HG03457 (cell line): ENCODE measurements around the gene THOC7.
A peak's percentile ranks its signal among the peaks of the same experiment; 100 is the strongest.

Source experiments
- ATAC-seq: cut with Tn5 transposase; IDR thresholded peaks from one replicate; pipeline ENCODE4 v1.9.1; 2021; ENCODE audit warnings: moderate number of reproducible peaks; ENCODE audit not compliant: unreplicated experiment

Gene THOC7

DNA sequence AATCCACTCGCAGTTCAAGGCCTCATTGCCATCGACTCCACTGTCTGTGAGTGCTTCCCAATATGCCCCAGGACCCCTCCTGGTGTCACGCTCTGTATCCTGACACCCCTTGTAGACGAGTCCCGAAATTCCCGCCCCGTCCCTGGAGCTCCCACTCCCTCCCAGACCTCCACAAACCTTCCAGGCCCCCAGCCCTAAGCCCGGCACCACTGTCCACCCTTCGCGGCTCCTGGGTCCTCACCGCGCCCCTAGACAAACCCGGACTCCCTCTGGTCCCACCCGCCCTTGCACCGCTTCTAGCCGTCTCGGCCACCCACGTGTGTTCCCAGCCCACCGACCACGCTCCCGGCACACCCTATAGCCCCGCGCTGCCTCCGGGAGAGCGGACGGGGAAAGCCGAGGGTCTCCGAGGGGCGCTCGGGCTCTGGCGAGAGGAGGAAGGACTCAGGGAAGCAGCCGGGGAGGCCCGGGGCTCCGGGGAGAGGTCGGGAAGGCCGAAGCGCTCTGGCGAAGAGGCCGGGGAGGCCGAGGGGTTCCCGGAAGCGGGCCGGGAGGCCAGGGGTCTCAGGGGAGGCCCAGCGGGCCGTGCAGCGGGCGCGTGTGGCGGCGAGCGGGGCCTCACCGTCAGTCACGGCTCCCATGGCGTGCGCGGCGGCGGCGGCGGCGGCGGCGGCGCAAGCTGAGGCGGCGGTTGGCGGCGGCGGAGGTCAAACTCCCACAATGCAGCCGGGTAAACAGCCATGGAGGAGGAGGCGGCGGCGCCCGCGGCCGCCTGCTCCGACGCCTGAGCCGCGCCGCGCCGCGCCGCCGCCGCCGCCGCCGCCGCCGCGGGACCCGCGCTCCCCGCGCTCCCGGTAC lies at the start of gene THOC7, which contains the start of gene ATXN7:
Gene THOC7, minus strand, starts transcription at position 656 of the 858 bp plus-strand sequence. Its CDS starts 15 bp downstream, at position 641.
Gene ATXN7, plus strand, starts transcription at position 718 of the 858 bp plus-strand sequence. CDS start 48,732 bp downstream, outside the sequence.
- ATAC-seq: peak; percentile 53

DNA sequence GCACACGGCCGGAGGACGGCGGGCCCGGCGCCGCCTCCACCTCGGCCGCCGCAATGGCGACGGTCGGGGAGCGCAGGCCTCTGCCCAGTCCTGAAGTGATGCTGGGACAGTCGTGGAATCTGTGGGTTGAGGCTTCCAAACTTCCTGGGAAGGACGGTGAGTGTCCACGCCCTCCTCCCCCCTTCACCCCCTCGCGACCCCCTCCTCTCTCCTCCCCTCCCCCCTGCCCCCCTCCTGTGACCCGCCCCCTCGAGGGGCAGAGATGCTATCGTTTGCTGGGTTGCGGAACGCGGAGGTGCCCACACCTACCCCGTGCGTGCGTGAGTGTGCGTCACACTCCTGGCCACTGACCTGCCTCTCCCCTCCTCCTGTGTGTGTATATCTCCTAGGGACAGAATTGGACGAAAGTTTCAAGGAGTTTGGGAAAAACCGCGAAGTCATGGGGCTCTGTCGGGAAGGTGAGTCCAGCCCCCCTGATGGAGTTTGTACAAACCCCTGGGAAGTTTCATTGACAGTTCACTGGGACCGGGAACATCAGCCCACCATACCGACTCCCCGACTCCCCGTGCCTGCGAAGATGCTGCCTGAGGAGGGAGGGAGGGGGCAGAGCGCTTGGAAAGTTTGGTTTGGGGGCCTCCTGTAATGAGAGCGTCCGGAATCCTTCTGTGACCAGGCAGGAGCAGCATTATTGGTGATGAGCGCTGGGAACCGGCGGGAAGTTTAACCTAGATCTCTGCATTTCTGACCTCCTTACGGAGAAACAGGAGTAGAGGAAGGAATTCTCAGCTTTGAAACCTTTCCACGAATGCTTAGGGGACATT lies 49.4 kb upstream of the THOC7 start:
- ATAC-seq: peak; percentile 7

DNA sequence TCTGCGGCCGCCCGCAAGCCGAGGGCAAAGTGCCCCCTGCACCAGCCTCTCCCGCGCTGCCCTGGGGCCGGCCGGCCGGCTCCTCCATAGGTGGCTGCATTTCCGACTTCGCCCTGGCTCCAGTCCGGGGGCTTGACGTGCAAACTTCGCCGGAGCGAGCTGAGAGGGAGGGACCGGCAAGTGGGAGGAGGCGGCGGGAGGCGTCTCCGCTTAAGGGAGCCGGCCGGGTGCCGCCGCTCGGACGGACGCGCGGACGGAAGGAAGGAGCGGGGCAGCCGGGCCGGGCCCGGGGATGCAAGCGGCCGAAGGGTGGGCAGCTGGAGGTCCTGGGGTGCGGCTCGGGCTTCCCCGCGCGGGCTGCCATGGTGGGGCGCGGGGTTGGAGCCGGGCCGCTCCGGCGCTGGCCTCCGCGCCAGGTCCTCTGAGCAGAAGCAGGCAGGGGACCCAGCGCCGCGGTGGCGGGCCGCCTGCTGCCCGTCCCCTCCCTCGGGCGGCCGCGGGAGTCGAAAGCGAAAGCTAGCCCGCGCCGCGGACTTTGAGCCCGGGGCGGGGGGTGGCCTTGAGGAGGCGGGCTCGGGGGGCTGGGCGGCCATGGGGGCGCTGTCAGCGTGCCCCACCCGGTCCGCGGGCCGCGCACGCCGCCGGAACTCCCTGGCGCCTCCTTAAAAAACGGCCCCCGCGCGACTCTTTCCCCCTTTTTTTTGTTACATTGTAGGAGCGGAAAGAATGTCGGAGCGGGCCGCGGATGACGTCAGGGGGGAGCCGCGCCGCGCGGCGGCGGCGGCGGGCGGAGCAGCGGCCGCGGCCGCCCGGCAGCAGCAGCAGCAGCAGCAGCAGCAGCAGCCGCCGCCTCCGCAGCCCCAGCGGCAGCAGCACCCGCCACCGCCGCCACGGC lies 48.5 kb upstream of the THOC7 start, which contains the start of gene SCAANT1:
Gene SCAANT1, minus strand, starts transcription at position 511 of the 895 bp plus-strand sequence.
- peak; percentile 70 for ATAC-seq

DNA sequence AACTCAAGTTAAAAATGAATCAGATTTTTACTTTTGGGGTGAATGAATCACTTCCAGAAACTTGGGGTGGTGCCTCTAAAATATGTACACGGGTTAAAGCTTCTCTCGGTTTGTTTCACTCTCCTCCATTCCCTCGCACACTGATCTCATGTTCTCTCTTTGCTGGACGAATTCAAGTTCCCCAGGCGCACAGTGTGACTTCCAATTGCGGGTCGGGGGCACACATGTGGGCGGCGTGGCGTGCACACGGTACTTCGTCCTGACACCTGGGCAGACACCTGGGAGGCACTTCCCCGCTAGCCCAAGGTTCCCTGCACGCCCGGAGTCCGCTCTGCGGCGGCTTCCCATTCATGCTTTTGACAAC lies 47.9 kb upstream of the THOC7 start:
- ATAC-seq: peak; percentile 7

DNA sequence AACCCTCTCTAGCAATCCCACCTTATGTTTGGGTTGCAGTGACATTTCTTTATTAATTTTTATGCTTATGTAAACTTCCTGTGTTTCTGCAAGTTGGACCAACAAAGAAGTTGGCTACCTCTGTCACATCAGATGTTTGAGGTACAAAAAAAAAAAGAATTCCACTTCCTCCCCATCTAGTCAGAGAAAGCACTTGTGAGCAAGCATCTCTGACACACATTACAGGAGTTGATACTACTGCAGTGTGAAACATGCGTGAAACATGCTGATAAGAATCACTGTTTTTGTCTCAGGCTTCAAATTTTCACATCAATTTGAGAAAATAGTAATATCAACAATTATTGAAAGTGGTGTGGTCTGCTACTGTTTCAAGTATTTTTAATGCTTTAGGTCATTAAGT lies 47.3 kb upstream of the THOC7 start:
- ATAC-seq: no peak

DNA sequence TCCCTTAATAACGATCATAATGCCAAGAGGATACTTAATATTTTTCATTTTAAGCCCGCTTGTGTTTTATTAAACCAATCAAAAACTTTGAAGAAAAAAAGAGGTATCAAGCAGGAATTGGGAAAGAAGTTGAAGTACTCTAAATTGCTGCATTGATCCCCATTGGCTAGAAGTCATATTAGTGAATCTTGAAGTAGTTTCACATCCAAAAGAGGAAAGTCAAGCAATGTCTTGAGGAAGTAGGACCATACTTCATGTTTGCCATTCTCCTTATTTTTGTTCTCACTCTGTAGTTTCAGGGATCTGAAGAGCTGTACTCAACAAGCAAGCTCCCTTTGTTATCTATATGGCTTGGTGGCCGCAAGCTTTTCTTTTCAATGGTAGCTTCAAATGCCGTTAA lies 46.4 kb upstream of the THOC7 start:
- ATAC-seq: no peak

DNA sequence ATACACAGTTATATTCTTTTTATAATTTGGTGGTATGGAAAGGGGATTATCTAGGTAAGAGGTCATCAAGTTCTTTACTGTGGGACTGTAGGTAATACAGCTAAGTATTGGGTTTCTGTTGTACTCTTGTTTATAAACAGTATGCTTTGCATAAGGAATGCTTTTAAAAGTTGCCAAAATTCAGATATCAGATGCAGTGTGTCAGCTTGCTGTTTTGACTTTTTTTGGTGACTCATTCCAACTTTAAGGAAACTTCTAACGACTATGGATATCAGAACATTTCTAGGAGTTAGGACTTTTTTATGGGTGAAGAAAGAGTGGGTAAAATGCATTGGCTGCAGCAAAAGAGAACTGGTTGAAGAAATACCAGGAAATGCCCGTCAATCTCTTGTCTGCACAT lies 45.8 kb upstream of the THOC7 start:
- no peak for ATAC-seq

DNA sequence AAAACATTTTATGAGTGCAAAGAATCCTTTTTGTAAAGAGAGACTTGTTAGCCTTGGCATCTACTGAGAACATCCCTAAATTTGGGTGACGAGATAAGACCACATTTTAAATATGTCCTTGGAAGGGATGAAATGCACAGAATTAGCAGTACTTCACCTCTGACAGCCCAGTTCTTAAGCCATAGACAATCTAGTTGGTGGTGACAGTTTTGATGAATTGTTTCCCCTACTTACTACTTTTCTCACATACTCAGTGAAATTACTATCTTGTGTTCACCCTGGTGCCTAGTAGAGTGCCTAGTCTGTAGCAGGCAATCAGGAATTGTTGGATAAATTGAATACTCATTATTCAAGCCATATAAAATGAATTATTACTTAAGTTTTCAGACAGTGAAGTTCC lies 45.2 kb upstream of the THOC7 start:
- no peak for ATAC-seq

DNA sequence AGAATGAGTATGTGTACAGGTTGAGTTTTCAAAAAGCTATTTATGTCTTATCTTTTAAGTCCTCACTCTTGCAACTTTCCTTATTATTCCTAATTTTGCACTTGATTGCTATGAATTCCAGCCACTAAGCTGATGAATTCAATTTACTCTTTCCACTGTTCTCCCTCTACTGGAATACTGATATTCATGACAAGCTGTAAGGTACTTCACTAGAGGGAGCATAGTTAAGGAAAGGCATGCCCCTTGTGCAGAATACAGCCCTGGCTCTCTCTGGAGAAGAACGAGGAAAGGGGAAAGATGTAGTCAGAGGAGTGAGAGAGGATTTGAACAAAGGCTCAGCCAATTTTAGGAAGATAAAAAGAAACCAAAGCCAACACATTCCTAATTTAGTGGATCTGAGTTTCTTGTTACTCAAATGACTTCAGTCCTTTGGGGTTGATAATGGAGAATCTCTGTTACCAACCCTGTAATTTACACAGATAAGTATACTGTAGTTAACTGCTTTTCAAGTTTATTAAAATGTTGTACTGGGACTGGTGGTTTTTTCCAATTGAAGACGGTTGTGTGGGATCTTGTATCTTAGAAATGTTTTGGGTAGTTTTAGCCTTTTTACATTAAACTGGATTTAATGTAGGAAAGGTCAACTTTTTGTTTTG lies 44.6 kb upstream of the THOC7 start:
- ATAC-seq: no peak

DNA sequence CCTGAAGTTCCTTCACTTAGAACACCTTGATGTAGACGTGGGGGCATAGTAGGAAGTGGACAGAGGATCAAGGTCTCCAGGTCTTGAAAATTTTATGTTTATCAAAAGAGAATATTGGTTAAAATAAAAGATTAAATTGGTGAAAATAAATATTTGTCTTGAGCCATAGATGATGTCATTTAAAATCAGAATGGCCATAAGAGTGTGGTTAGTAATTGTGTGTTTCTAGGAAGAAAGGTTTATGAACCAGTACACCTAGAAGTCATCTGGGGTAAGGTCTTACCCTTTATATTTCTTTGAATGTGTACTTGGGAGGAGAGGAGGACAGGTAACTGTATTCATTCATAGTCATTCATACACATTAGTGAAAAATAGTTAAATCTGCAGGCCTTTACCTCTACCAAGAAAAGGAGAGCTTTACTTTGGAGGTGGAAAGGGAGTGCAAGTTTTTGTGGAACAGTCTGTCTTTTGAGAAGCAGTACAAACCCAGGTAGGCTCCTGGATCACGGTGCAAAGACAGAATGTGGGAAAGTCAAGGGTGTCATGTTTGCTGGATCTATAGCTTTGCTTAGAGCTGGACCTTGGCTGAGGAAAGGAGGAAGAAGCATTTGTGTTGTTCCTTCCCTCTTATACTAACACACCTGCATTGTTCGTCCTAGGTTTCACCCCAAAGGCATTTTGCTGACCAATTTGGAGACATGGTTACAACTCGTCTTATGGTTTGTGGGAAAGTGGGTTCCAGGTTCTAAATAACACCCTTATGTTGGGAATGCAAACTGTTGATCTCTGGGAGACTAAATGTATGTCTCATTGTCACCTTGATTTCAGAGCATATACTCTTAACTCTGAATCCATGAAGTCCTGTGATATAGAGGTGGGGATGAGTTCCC lies 42.4 kb upstream of the THOC7 start:
- ATAC-seq: no peak

DNA sequence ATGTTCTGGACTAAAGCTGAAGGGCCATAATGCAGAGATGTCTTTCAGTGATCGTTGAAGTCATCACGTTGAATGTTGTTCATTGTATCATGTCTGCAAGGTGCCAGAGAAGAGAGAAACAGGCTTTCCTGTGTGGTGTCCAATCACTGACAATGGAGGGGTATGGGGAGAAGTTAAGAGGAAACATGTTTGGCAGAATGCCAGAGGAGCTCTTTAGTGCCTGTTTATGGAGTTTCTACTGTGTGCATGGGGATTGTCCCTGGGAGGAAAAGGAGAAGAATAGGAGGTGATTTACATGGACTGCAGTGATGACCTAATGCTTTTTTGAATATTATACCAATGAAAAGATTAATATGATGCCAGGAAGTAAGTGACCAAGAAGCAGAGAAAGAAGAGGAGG lies 36.9 kb upstream of the THOC7 start:
- ATAC-seq: no peak

DNA sequence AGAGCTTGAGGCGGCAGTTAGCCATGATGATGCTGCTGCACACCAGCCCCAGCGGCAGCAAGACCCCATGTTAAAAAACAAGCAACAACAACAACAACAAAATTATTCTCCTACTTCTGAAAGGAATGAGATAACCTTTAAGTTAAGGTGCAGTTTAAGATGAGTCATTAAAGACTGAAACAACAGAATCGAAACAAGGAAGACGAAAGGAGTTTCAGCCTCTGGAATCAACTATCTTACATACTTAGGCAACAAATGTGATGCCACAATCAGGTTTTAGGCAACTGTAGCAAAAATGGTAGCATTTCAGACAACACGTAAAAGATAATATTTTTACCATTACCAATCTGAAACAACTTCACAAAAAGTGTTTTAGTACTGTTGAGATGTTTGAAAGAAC lies 36.4 kb upstream of the THOC7 start:
- ATAC-seq: no peak

DNA sequence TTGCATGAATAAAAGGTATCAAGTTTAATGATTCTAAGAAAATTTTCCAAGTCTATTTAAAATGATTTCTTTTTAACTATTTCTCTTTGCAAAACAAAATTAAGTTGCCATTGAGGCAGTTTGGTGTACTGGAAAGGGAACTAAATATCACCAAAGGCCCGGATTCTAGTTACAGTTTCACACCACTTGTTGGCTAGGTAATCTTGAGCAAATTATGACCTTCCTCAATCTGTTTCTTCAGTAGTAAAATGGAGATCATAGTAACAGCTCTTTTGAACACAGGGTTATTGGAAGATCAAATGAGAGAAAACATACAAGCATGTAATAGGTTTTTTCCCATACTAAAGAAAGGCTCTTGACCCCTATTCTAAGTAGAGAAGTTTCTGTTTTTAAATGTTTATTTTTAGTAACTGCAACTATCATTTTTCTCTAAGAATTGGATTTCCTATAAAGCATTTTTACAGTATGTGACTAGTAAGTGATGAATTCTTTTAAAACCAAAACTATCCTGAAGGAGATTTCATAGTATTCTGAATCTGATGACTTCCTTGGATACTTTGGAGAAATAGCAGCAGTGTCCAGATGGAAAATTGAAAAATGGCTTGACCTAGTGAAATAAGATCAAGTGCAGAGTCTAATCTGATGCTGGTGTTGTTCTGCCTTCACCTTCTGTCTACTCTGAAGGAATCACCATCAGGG lies 32.9 kb upstream of the THOC7 start:
- no peak for ATAC-seq

DNA sequence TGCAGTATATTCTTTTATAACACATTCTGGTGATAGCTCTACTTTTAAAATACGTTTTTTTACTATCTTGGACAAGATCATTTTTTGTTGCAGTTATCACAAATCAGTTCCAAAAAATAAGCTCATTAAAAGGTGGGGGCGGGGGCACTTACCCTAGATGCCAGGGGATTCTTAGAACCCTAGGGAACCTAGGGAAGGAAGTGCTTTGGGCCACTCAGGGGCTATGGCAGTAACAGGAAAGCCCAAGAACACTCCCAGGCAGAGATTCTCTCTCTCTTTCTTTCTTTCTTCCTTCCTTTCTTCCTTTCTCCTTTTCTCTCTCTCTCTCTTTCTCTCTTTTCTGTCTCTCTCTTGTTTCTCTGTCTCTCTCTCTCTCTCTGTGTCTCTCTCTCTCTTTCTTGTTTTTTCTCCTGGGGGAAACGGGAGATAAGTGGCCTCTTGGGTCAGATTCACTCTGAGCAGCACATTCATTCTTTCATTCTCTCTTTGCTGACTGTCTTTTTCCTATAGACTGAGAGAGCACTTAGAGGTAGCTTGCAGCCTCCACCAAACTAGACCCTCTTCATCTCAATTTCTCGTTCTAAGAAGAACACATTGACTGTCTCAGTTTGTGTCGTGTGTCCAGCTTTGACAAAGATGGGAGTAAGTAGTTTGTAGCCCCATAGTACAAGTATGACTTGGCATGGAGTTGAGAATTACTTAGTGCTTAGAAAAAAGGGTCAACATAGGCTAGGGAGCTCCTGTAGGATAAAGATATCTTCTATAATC lies 32.0 kb upstream of the THOC7 start:
- no peak for ATAC-seq

DNA sequence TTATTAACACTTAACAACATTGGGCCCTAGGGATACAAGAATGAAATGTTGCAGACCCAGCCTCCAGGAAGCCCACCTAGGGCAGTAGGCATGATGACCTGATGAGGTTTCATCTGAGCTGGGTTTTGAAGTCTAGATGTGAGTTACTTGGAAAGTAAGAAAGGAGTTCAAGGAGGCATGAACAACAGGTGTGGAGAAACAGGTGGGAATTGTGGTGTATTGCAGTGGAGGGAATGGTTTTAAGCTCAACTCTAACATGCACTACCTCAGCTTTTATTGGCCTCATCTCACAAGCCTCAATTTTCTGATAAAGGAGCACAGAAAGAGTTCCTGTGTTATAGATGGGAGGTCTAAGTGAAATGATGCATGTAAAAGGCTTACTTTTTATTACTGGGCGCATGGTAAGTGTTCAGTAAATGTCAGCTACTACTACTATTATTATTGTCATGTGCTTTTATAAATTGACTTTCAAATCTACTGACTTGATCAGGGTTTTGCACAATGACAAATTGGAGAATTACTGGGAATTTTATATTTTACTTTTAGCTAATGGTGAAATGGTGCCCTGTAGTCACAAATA lies 29.3 kb upstream of the THOC7 start:
- no peak for ATAC-seq

DNA sequence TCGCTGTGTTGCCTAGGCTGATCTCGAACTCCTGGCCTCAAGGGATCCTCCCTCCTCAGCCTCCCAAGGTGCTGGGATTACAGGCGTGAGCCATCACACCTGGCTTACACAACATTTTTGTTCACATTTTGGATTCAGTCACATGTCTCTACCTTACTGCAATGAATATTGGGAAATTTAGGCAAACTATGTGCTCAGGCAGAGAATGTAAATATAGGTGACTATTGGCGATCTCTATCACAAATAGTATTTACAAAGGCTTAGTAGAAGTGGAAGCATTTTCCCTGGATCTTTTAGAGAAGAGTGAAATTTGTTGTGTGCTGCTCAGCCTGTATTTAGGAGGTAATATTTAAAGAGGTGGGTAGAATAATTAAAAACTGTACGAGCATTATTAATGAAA lies 27.9 kb upstream of the THOC7 start:
- no peak for ATAC-seq

DNA sequence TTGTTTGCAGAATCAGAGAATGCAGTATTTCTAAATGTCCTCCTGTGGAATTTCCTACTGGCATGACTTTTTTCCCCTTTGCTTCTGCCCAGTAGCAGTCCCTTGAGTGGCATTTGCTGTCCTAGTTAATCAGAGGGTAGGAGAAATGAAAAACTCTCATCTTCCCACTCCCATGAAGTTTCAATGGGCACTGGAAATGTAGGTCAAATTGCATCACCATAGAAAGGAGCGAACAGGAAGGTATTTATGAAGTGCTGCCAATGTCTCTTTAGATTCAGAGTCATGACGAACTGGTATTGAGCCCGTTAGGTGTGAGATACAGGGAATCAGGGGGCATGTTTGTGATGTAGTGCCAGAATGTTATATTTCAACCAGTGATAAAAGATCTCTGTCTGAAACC lies 23.3 kb upstream of the THOC7 start:
- no peak for ATAC-seq

DNA sequence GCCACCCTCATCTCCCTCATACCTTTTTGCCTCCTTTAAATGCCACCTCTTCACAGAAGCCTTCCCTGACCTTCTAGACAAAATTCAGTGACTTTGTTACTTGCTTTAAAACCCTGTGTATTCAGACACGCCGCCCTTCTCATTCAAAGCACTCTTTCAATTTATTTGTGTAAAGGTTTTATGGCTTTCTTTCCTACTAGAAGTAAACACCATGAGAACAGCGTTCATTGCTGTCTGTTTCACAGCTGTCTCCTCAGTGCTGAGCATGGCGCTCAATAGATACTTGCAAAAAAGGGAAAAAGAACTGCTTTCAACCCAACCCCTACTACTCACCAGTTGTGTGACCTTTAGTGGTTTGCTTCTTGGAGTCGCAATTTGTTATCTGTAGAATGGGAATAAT lies 17.0 kb upstream of the THOC7 start:
- ATAC-seq: no peak
